ENCODE measurements around the gene CELSR1. TPM values are rescaled to one million over a fixed set of nuclear protein-coding genes. Genes with fewer than 3 reads are reported as not detected.

The CELSR1 gene
- total RNA-seq, 1 experiment from 2014 or later = 33.2 TPM

- no peaks in the 10 kb centered on the region for H3K9me3 ChIP-seq
- H3K27ac Mint-ChIP-seq (ENCODE audit: unreplicated experiment) = no peak overlapping the region
- H3K36me3 Mint-ChIP-seq (ENCODE audit: insufficient read depth, unreplicated experiment) = peaks cover under 1% of the 10 kb centered on the region
- DNase-seq = peak in 1 of 2 experiments; percentile 32
- H3K27me3 Mint-ChIP-seq (ENCODE audit: insufficient read depth, unreplicated experiment) = no peaks in the 10 kb centered on the region
- H3K4me1 ChIP-seq = peaks cover 20% of the 10 kb centered on the region
- no TSS peak for BruUV-seq (replicated peaks)
- peaks cover 12% of the 10 kb centered on the region for H3K4me1 Mint-ChIP-seq (ENCODE audit: low read depth, unreplicated experiment)
- H3K4me3 Mint-ChIP-seq (ENCODE audit: unreplicated experiment) = peak overlapping the region; percentile 83
- intact Hi-C loops (cut with micrococcal nuclease; ENCODE audit: unreplicated experiment) = no loop called here
- CTCF ChIA-PET = interaction anchor here (2.1 kb wide), 1 partner anchor 171 kb away, joined by 11 read pairs; no protein-coding TSS in a partner anchor
- no peak for TF ChIP-seq CTCF (IDR thresholded peaks at IDR 0.05; ENCODE audit: insufficient read depth in 1 of 2, low read depth in 1 of 2, low read length in 1 of 2, severe bottlenecking in 1 of 2, unreplicated experiment in 1 of 2)
- no peaks in the 10 kb centered on the region for H3K9me3 Mint-ChIP-seq (ENCODE audit: unreplicated experiment)
- peaks cover 1% of the 10 kb centered on the region; the same call in 1 of the 2 replicates for H3K36me3 ChIP-seq (ENCODE audit: control insufficient read depth, insufficient read depth, low read length)
- POLR2A ChIA-PET = no interaction called here
- H3K27me3 ChIP-seq (replicated peaks; ENCODE audit: control insufficient read depth, insufficient read depth, low read length) = no peaks in the 10 kb centered on the region
- H3K4me3 ChIP-seq (ENCODE audit: low read depth, low read length) = peak overlapping the region; percentile 62
Measured at GRCh38 chr22:46538814-46539160, 1.4 kb upstream of the CELSR1 start.

- Histone ChIP-seq H3K9me3 (no peaks in the 10 kb centered on the region), H3K4me1 (peaks cover 20% of the 10 kb centered on the region), H3K27me3 (replicated peaks; ENCODE audit: control insufficient read depth, insufficient read depth, low read length) (no peaks in the 10 kb centered on the region), H3K36me3 (ENCODE audit: control insufficient read depth, insufficient read depth, low read length) (peaks cover 1% of the 10 kb centered on the region; the same call in 1 of the 2 replicates), H3K4me3 (ENCODE audit: low read depth, low read length) (peak overlapping the region; percentile 62)
- Mint-ChIP-seq H3K27ac (ENCODE audit: unreplicated experiment) (no peak overlapping the region), H3K27me3 (ENCODE audit: insufficient read depth, unreplicated experiment) (no peaks in the 10 kb centered on the region), H3K4me3 (ENCODE audit: unreplicated experiment) (peak overlapping the region; percentile 83), H3K9me3 (ENCODE audit: unreplicated experiment) (no peaks in the 10 kb centered on the region), H3K36me3 (ENCODE audit: insufficient read depth, unreplicated experiment) (peaks cover 4% of the 10 kb centered on the region), H3K4me1 (ENCODE audit: low read depth, unreplicated experiment) (peaks cover 12% of the 10 kb centered on the region)
- ChIA-PET CTCF (interaction anchor here (2.1 kb wide), 1 partner anchor 171 kb away, joined by 11 read pairs; no protein-coding TSS in a partner anchor), POLR2A (interaction anchor here (0.7 kb wide), 1 partner anchor 10 kb away, joined by 3 read pairs; no protein-coding TSS in a partner anchor)
- intact Hi-C loops (cut with micrococcal nuclease; ENCODE audit: unreplicated experiment) = no loop called here
- TF ChIP-seq CTCF (IDR thresholded peaks at IDR 0.05; ENCODE audit: insufficient read depth in 1 of 2, low read depth in 1 of 2, low read length in 1 of 2, severe bottlenecking in 1 of 2, unreplicated experiment in 1 of 2) = peak; percentile 24 to 49
- DNase-seq = peak in 1 of 2 experiments; percentile 58
- BruUV-seq (replicated peaks) = TSS peak; percentile 32
Measured at GRCh38 chr22:46537946-46538813, 760 bp upstream of the CELSR1 start.

GRCh38 chr22:46536537-46537224 is 739 bp downstream of the CELSR1 start:
- Mint-ChIP-seq H3K27me3 (ENCODE audit: insufficient read depth, unreplicated experiment) (no peaks in the 10 kb centered on the region), H3K4me3 (ENCODE audit: unreplicated experiment) (peak overlapping the region; percentile 83), H3K4me1 (ENCODE audit: low read depth, unreplicated experiment) (peaks cover 20% of the 10 kb centered on the region)

More at GRCh38 chr22:46536537-46537224, 739 bp downstream of the CELSR1 start:
- no peak for DNase-seq
- peaks cover 4% of the 10 kb centered on the region for H3K36me3 Mint-ChIP-seq (ENCODE audit: insufficient read depth, unreplicated experiment)
- BruUV-seq (replicated peaks) = no TSS peak
- H3K27ac Mint-ChIP-seq (ENCODE audit: unreplicated experiment) = no peak overlapping the region
- peak overlapping the region; percentile 49 for H3K4me3 ChIP-seq (ENCODE audit: low read depth, low read length)
- CTCF ChIA-PET = interaction anchor here (2.1 kb wide), 1 partner anchor 169 kb away, joined by 11 read pairs; no protein-coding TSS in a partner anchor
- POLR2A ChIA-PET = no interaction called here
- TF ChIP-seq CTCF (IDR thresholded peaks at IDR 0.05; ENCODE audit: insufficient read depth in 1 of 2, low read depth in 1 of 2, low read length in 1 of 2, severe bottlenecking in 1 of 2, unreplicated experiment in 1 of 2) = no peak
- no peaks in the 10 kb centered on the region for H3K9me3 Mint-ChIP-seq (ENCODE audit: unreplicated experiment)
- peaks cover 1% of the 10 kb centered on the region; the same call in 1 of the 2 replicates for H3K36me3 ChIP-seq (ENCODE audit: control insufficient read depth, insufficient read depth, low read length)
- no peaks in the 10 kb centered on the region for H3K9me3 ChIP-seq
- H3K4me1 ChIP-seq = peaks cover 10% of the 10 kb centered on the region
- H3K27me3 ChIP-seq (replicated peaks; ENCODE audit: control insufficient read depth, insufficient read depth, low read length) = no peaks in the 10 kb centered on the region
- intact Hi-C loops (cut with micrococcal nuclease; ENCODE audit: unreplicated experiment) = no loop called here
